Forelimb muscle (tissue), 1 donor: Measurements from ENCODE around the gene CENPK. TPM values are rescaled to one million over a fixed set of nuclear protein-coding genes. Genes with fewer than 3 reads are reported as not detected.
A peak's percentile ranks its signal among the peaks of the same experiment; 100 is the strongest.
"Not testable (repeated sequence)": the region's sequence is repeated elsewhere in the genome, so short reads cannot be mapped to it uniquely, and the experiment has no call there.

Experiments used
- DNase-seq: peaks from one replicate; pipeline ENCODE4 v3.0.0-alpha.2; 2013; ENCODE audit warnings: low read depth
- polyA plus RNA-seq: library from polyadenylated mRNA; unstranded; fragments of 120-200 nt; gene quantifications from one replicate; pipeline ENCODE4 v1.2.1, GENCODE V29; 2013; ENCODE audit not compliant: insufficient read length

Gene CENPK
- 12.6 TPM for polyA plus RNA-seq

- peak; percentile 93 for DNase-seq
Measured at GRCh38 chr5:65562731-65563701, at the start of gene CENPK, which contains the start of gene PPWD1. TSS of gene CENPK (minus strand) at chr5:65563168. CDS start at chr5:65554907, 8,261 bp downstream. TSS of gene PPWD1 (plus strand) at chr5:65563296. CDS start at chr5:65563311, 15 bp downstream.

GRCh38 chr5:65612298-65612907 lies 49.4 kb upstream of the CENPK start:
- DNase-seq = no peak

- DNase-seq = no peak
Measured at GRCh38 chr5:65611524-65611923, 48.6 kb upstream of the CENPK start.

GRCh38 chr5:65601761-65602160 lies 38.8 kb upstream of the CENPK start:
- not testable (repeated sequence) for DNase-seq

- no peak for DNase-seq
Measured at GRCh38 chr5:65588694-65589093, 25.7 kb upstream of the CENPK start.

GRCh38 chr5:65577141-65577540 lies 14.2 kb upstream of the CENPK start:
- no peak for DNase-seq

- DNase-seq = no peak
Measured at GRCh38 chr5:65570598-65571226, 7.7 kb upstream of the CENPK start.

- no peak for DNase-seq
Measured at GRCh38 chr5:65566505-65566904, 3.5 kb upstream of the CENPK start.

GRCh38 chr5:65563777-65564176 lies 809 bp upstream of the CENPK start:
- no peak for DNase-seq

- no peak for DNase-seq
Measured at GRCh38 chr5:65556718-65557117, 6.2 kb downstream of the CENPK start.

- no peak for DNase-seq
Measured at GRCh38 chr5:65556181-65556580, 6.8 kb downstream of the CENPK start.

- DNase-seq = no peak
Measured at GRCh38 chr5:65555287-65555686, 7.7 kb downstream of the CENPK start.

- DNase-seq = no peak
Measured at GRCh38 chr5:65553941-65554340, 9.0 kb downstream of the CENPK start.

GRCh38 chr5:65548281-65548680 lies 14.7 kb downstream of the CENPK start:
- DNase-seq = no peak

- no peak for DNase-seq
Measured at GRCh38 chr5:65546141-65546540, 16.8 kb downstream of the CENPK start.

GRCh38 chr5:65544473-65544872 lies 18.5 kb downstream of the CENPK start:
- no peak for DNase-seq

- DNase-seq = no peak
Measured at GRCh38 chr5:65539827-65540226, 23.1 kb downstream of the CENPK start.

GRCh38 chr5:65535529-65535987 lies 27.4 kb downstream of the CENPK start:
- DNase-seq = no peak

- DNase-seq = no peak
Measured at GRCh38 chr5:65530904-65531303, 32.1 kb downstream of the CENPK start.

- no peak for DNase-seq
Measured at GRCh38 chr5:65525726-65526125, 37.2 kb downstream of the CENPK start.

GRCh38 chr5:65512170-65512937 lies 50.6 kb downstream of the CENPK start:
- no peak for DNase-seq
